Activated CD8-positive, alpha-beta memory T cell treated with anti-CD3 and anti-CD28 coated beads, Interleukin-2, amount 50 U/mL, for 24 hours (primary cell): ENCODE data around the gene ABL1.

ENCODE experiments used
- DNase-seq: peaks from one replicate; pipeline ENCODE4 v3.0.0-alpha.2; 2020; ENCODE audit errors: extremely low read depth

The ABL1 gene

GRCh38 chr9:130872093-130872492, 37.0 kb downstream of the ABL1 start:
- no peak for DNase-seq

GRCh38 chr9:130872508-130872907, 37.5 kb downstream of the ABL1 start:
- no peak for DNase-seq

GRCh38 chr9:130872912-130873503, 38.0 kb downstream of the ABL1 start:
- DNase-seq = no peak

- DNase-seq = no peak
These were observed 38.9 kb downstream of the ABL1 start for GRCh38 chr9:130873966-130874365.

- no peak for DNase-seq
These were observed 39.7 kb downstream of the ABL1 start for GRCh38 chr9:130874783-130875182.

- no peak for DNase-seq
These were observed 42.2 kb downstream of the ABL1 start for GRCh38 chr9:130877300-130877699.

- no peak for DNase-seq
These were observed 43.2 kb downstream of the ABL1 start for GRCh38 chr9:130878295-130878694.

GRCh38 chr9:130879863-130880411, 44.9 kb downstream of the ABL1 start:
- no peak for DNase-seq

- no peak for DNase-seq
These were observed 45.7 kb downstream of the ABL1 start for GRCh38 chr9:130880599-130881220.

- no peak for DNase-seq
These were observed 46.5 kb downstream of the ABL1 start for GRCh38 chr9:130881516-130881915.

- DNase-seq = no peak
These were observed 47.7 kb downstream of the ABL1 start for GRCh38 chr9:130882696-130883225.

GRCh38 chr9:130883479-130883878, 48.4 kb downstream of the ABL1 start:
- no peak for DNase-seq

- no peak for DNase-seq
These were observed 49.1 kb downstream of the ABL1 start for GRCh38 chr9:130884111-130884531.

GRCh38 chr9:130884542-130885483, 49.8 kb downstream of the ABL1 start:
- DNase-seq = no peak

- no peak for DNase-seq
These were observed 50.7 kb downstream of the ABL1 start for GRCh38 chr9:130885484-130886375.

GRCh38 chr9:130886981-130887380, 51.9 kb downstream of the ABL1 start:
- no peak for DNase-seq

GRCh38 chr9:130887494-130888144, 52.6 kb downstream of the ABL1 start:
- no peak for DNase-seq

GRCh38 chr9:130888146-130888885, 53.3 kb downstream of the ABL1 start:
- DNase-seq = no peak

GRCh38 chr9:130890124-130890523, 55.1 kb downstream of the ABL1 start:
- DNase-seq = no peak
